ENCODE data around the gene RABAC1. TPM values are rescaled to one million over a fixed set of nuclear protein-coding genes. Genes with fewer than 3 reads are reported as not detected.

The RABAC1 gene
- total and polyA plus RNA-seq, 2 donors (not counting 3 experiments of a cell fraction or from before 2014, with no cell fraction given), result 178 to 591 TPM

GRCh38 chr19:41918095-41918494 lies 41.0 kb downstream of the RABAC1 start:
- Histone ChIP-seq H3K4me1 (ENCODE audit: control insufficient read depth, extremely low read depth, insufficient read depth, low read length) (no peaks in the 10 kb centered on the region), H2AFZ (ENCODE audit: low read depth, low read length) (no peak overlapping the region), H3K4me2 (ENCODE audit: insufficient read depth, low read length) (no peak overlapping the region), H3K9ac (replicated peaks; ENCODE audit: extremely low read depth, insufficient read depth, low read length) (no peak overlapping the region), H3K36me3 (ENCODE audit: control insufficient read depth in 2 of 2, extremely low read depth in 1 of 2, insufficient read depth in 2 of 2, low read length in 2 of 2) (no peaks in the 10 kb centered on the region), H3K79me2 (ENCODE audit: control insufficient read depth, insufficient read depth, low read length) (no peaks in the 10 kb centered on the region), H3K27me3 (ENCODE audit: control insufficient read depth in 2 of 2, insufficient read depth in 2 of 2, low read length in 2 of 2) (peaks cover 57 to 62% of the 10 kb centered on the region in 2 experiments), H3K27ac (ENCODE audit: insufficient read depth, low read depth, low read length) (no peak overlapping the region), H3K9me1 (replicated peaks; ENCODE audit: control insufficient read depth, extremely low read depth, insufficient read depth, low read length) (no peaks in the 10 kb centered on the region), H3K4me3 (replicated peaks in 1 of 3; ENCODE audit: insufficient read depth in 1 of 3, low read depth in 1 of 3, low read length in 3 of 3) (no peak overlapping the region), H3K9me3 (replicated peaks; ENCODE audit: control insufficient read depth, insufficient read depth, low read length) (no peaks in the 10 kb centered on the region), H4K20me1 (replicated peaks; ENCODE audit: control insufficient read depth, extremely low read depth, insufficient read depth, low read length) (no peaks in the 10 kb centered on the region)
- BruUV-seq (replicated peaks), result no TSS peak
- dilution Hi-C loops (cut with MboI; ENCODE audit: extremely low pct_ligation_motif_present, low sequenced_read_pairs), result no loop called here
- TF ChIP-seq GATA2 (IDR thresholded peaks at IDR 0.05; ENCODE audit: insufficient read depth, insufficient read length, low read depth, low read length) (no peak), POLR2AphosphoS5 (IDR thresholded peaks at IDR 0.05; ENCODE audit: insufficient read depth, low read depth, low read length) (no peak), POLR2A (IDR thresholded peaks at IDR 0.05; ENCODE audit: low read depth, low read length) (no peak), MYC (IDR thresholded peaks at IDR 0.05; ENCODE audit: low read depth, low read length) (no peak), CTCF (IDR thresholded peaks at IDR 0.05; ENCODE audit: extremely low read depth in 1 of 2, insufficient read depth in 1 of 2, low read depth in 1 of 2, low read length in 2 of 2) (no peak), JUN (IDR thresholded peaks at IDR 0.05; ENCODE audit: borderline replicate concordance, insufficient read depth, insufficient read length, low read depth) (no peak), FOS (IDR thresholded peaks at IDR 0.05; ENCODE audit: borderline replicate concordance, insufficient read depth, low read length) (no peak), EZH2 (IDR thresholded peaks at IDR 0.05; ENCODE audit: borderline replicate concordance, low read depth, low read length, severe bottlenecking) (no peak), MAX (IDR thresholded peaks at IDR 0.05; ENCODE audit: insufficient read depth, insufficient read length) (no peak)
- POLR2A ChIA-PET, result no interaction called here
- CTCF ChIA-PET, result no interaction called here
- DNase-seq (ENCODE audit: low read depth, low spot score), result no peak
- intact Hi-C loops (cut with micrococcal nuclease), result no loop called here
- FAIRE-seq, result no peak

All from endothelial cell of umbilical vein (primary cell).